Skeletal muscle tissue (tissue), 4 donors: Measurements from ENCODE around the gene ZBTB37. TPM values are rescaled to one million over a fixed set of nuclear protein-coding genes. Genes with fewer than 3 reads are reported as not detected.

Experiments
- H3K27ac ChIP-seq: one replicate; pipeline ENCODE4 v1.7.0; 2013; ENCODE audit warnings: mild to moderate bottlenecking, low read depth, low read length, inconsistent platforms
- H3K27me3 ChIP-seq, 3 donors: one replicate each; pipeline ENCODE4 v1.7.0; 2013; ENCODE audit warnings: low read length in 3 of 3; ENCODE audit not compliant: control insufficient read depth in 3 of 3, insufficient read depth in 3 of 3
- H3K36me3 ChIP-seq, 3 donors: one replicate each; pipeline ENCODE4 v1.7.0; 2013; ENCODE audit warnings: low read length in 3 of 3; ENCODE audit not compliant: control insufficient read depth in 3 of 3, insufficient read depth in 3 of 3
- H3K4me1 ChIP-seq, 3 donors: one replicate each; pipeline ENCODE4 v1.7.0; 2013; ENCODE audit warnings: low read length in 3 of 3, mild to moderate bottlenecking in 3 of 3; ENCODE audit not compliant: control insufficient read depth in 3 of 3, insufficient read depth in 3 of 3
- H3K4me3 ChIP-seq, 3 donors: one replicate each; pipeline ENCODE4 v1.7.0; 2013; ENCODE audit warnings: low read length in 3 of 3
- H3K9ac ChIP-seq, 3 donors: one replicate each; pipeline ENCODE4 v1.7.0; 2013; ENCODE audit warnings: low read length in 3 of 3, mild to moderate bottlenecking in 3 of 3, moderate library complexity in 2 of 3, low read depth in 1 of 3
- H3K9me3 ChIP-seq, 3 donors: one replicate each; pipeline ENCODE4 v1.7.0; 2013; ENCODE audit warnings: low read length in 3 of 3; ENCODE audit not compliant: control insufficient read depth in 3 of 3
- total RNA-seq: library from RNA; depleted of rRNA; stranded (reverse); fragments of >200 nt; gene quantifications from one replicate; pipeline ENCODE4 v1.2.3, GENCODE V29; 2014
- donor health status: Osteomylitis.

Gene ZBTB37
- total RNA-seq, 1 donor from 2014 or later, result 12.0 TPM

DNA sequence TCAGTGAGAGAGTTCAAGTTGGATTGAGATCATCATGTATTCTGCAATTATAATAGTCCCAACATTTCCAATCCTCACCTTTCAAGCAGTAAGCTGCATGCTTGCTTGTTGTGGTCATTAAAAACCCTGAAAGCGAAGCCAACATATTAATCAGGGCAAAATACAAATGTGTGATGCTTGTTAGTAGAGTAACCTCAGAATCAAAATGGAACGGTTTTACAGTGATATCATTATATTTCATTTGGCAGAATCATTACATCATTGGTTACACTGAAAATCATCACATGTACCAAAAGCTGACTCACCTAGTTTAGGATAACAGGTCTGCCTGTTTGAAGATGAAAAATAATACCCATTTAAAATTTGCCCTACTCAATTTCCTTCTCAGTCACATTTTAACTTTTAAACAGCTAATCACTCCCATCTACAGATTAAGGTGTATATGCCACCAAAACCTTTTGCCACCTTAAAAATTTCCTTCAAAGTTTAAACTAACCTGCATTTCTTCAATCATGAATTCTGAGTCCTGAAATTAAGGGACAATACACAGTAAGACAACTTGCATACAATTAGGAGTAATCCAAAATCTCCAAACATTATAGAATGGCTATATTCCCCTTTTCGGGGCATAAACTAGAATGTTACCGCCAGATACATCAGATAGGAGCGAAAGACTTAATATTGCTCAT, 3.9 kb upstream of the ZBTB37 start:
- Histone ChIP-seq H3K9ac (no peak overlapping the region), H3K36me3 (peaks cover 23 to 44% (median 35%) of the 10 kb centered on the region in 3 donors), H3K27me3 (no peaks in the 10 kb centered on the region), H3K27ac (no peak overlapping the region), H3K4me3 (no peak overlapping the region), H3K4me1 (peaks cover 12 to 24% (median 18%) of the 10 kb centered on the region in 3 donors), H3K9me3 (no peaks in the 10 kb centered on the region)

DNA sequence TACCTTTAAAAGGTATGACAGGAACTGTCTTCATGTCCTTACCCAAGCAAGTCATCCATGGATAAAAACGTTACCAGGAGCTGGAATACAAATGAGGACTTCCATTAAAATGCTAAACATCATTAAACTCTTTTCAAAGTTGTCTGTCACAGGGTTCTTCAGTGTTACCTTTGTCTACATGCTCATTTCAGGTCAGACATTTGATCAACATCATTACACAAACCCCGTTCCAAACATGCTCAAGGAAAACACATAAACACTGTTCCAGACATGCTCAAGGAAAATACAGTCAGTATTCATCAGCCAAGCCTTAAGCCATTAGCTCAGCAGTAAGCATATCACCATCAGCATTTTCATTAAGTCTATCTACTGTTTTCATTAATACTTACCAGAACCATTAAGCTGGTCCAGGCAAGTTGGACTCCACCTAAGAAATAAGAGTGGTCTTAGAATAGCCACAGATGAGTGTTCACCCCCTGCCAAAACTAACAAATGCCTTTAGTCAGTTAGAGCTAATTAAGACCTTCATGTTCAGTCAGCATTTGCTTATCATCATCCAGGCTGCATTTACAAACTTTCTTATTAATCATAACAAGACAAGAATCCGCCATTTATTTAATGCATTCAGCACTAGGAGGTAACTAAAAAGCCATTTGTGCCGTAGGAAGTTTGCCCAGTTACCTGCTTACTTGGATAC, 2.6 kb upstream of the ZBTB37 start:
- no peaks in the 10 kb centered on the region for H3K27me3 ChIP-seq
- no peak overlapping the region for H3K9ac ChIP-seq
- no peak overlapping the region for H3K27ac ChIP-seq
- peaks cover 13 to 25% (median 23%) of the 10 kb centered on the region in 3 donors for H3K4me1 ChIP-seq
- no peak overlapping the region for H3K4me3 ChIP-seq
- no peaks in the 10 kb centered on the region for H3K9me3 ChIP-seq
- peaks cover 23 to 44% (median 41%) of the 10 kb centered on the region in 3 donors for H3K36me3 ChIP-seq

DNA sequence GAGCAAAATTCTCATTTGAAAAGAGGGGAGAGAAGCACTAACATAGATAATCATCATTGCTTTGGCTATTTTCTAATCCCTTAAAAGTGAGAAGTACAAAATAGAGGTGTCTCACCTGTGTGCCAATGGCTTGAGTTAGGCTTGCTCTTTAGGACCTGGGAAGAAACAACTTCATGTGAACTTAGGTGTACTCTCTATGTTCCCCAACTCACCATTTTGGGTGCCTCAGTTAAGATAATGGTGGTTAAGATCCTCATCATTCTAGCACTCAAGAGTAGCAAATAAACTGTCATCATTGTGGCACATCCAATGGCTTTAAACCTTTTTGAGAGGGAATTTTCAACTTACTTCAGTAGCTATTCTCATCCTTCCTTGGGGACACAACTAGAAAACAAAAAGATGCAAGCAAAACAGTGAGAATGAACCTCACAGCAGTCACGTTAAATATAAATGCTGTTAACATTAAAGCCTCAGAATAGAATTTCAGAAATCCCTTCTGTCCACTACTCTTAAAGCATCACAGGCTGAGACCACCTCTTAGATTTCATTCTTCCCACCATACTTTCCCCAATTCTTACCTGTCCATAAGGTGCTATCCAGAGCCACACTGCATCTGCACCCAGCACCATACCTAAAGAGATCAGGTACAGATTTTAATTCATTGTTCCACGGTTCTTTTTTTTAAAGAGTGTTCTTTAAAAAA, 1.6 kb upstream of the ZBTB37 start:
- Histone ChIP-seq H3K4me1 (peaks cover 15 to 27% (median 27%) of the 10 kb centered on the region in 3 donors), H3K9me3 (no peaks in the 10 kb centered on the region), H3K27me3 (no peaks in the 10 kb centered on the region), H3K9ac (peak overlapping the region in 2 of 3 donors; percentile 17 to 57), H3K4me3 (peak overlapping the region in 2 of 3 donors; percentile 95), H3K27ac (peak overlapping the region; percentile 89), H3K36me3 (peaks cover 23 to 47% (median 44%) of the 10 kb centered on the region in 3 donors)

DNA sequence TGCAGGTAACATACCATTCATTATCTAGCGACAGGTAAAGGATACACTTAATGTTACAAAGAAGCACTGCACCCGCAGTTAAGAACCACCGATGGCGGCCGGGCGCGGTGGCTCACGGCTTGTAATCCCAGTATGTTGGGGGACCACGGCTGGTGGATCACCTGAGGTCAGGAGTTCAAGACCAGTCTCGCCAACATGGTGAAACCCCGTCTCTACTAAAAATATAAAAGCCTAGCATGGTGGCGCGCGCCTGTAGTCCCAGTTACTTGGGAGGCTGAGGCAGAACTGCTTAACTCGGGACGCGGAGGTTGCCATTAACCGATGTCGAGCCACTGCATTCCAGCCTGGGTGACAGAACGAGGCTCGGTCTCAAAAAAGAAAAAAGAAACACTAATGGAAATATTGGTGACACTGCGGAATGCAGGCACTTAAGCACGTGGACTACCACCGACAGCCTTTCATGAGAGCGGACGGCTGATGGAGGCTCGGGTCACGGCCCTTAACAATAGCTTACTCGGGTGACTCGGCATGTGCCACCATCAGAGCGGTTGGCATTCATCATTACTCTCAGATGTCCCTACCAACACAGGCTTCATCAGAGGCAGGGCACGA, 933 bp upstream of the ZBTB37 start:
- Histone ChIP-seq H3K27ac (peak overlapping the region; percentile 89), H3K9ac (peak overlapping the region; percentile 60 to 88 (median 86)), H3K36me3 (peaks cover 21 to 47% (median 37%) of the 10 kb centered on the region in 3 donors), H3K4me1 (peaks cover 15 to 27% (median 27%) of the 10 kb centered on the region in 3 donors), H3K27me3 (no peaks in the 10 kb centered on the region), H3K4me3 (peak overlapping the region; percentile 94 to 95 (median 95)), H3K9me3 (no peaks in the 10 kb centered on the region)

GRCh38 chr1:173867753-173868265, 371 bp upstream of the ZBTB37 start, which contains the start of gene GAS5:
Gene GAS5 (minus strand): TSS chr1:173867989.
- Histone ChIP-seq H3K27ac (peak within 1 kb of the TSS; percentile 89), H3K9ac (peak within 1 kb of the TSS; percentile 79 to 88 (median 86)), H3K4me1 (peaks cover 15 to 27% (median 27%) of the 10 kb centered on the region in 3 donors), H3K4me3 (peak within 1 kb of the TSS; percentile 94 to 95 (median 95)), H3K9me3 (no peaks in the 10 kb centered on the region), H3K27me3 (no peaks in the 10 kb centered on the region), H3K36me3 (peaks cover 18 to 42% (median 37%) of the 10 kb centered on the region in 3 donors)

DNA sequence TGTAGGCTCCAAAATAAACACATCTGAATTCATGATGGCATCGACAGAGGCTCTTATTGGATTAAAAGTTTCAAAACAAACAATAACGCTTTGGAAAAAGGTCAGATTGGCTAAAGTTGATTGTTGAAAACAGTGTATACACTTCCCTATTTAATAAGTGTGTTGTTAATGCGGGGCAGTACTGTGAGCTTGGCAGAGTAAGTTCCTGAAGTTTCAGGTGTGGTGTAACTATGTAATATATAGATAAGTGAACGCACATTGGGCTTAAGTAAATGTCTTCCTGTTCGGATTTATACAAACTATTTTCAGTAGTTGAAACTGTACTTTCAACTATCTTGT, 810 bp downstream of the ZBTB37 start:
- Histone ChIP-seq H3K36me3 (peaks cover 14 to 33% (median 30%) of the 10 kb centered on the region in 3 donors), H3K4me3 (peak overlapping the region; percentile 94 to 95 (median 95)), H3K27me3 (no peaks in the 10 kb centered on the region), H3K4me1 (peaks cover 15 to 27% (median 27%) of the 10 kb centered on the region in 3 donors), H3K9me3 (no peaks in the 10 kb centered on the region), H3K27ac (peak overlapping the region; percentile 89), H3K9ac (peak overlapping the region; percentile 79 to 86 (median 81))

DNA sequence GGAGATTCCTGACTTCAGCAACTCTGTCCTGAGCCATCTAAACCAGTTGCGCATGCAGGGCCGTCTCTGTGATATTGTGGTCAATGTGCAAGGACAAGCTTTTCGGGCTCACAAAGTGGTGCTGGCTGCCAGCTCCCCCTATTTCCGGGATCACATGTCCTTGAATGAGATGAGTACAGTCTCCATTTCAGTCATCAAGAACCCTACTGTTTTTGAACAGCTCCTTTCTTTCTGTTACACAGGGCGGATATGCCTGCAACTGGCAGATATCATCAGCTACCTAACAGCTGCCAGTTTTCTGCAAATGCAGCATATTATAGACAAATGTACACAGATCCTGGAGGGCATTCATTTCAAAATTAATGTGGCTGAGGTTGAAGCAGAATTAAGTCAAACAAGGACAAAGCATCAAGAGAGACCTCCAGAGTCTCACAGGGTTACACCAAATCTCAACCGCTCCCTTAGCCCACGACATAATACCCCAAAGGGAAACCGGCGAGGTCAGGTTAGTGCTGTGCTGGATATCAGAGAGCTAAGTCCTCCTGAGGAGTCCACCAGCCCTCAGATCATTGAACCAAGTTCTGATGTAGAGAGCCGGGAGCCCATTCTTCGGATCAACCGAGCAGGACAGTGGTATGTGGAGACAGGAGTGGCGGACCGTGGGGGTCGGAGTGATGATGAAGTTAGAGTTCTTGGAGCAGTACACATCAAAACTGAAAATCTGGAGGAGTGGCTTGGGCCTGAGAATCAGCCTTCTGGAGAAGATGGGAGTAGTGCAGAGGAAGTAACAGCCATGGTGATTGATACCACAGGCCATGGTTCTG, 2.3 kb downstream of the ZBTB37 start:
- Histone ChIP-seq H3K36me3 (peaks cover 7 to 24% (median 21%) of the 10 kb centered on the region in 3 donors), H3K4me1 (peaks cover 15 to 27% (median 27%) of the 10 kb centered on the region in 3 donors), H3K27ac (peak overlapping the region; percentile 36), H3K4me3 (no peak overlapping the region), H3K27me3 (no peaks in the 10 kb centered on the region), H3K9me3 (no peaks in the 10 kb centered on the region), H3K9ac (no peak overlapping the region)

- Histone ChIP-seq H3K9me3 (no peaks in the 10 kb centered on the region), H3K36me3 (peaks cover 8 to 23% (median 18%) of the 10 kb centered on the region in 3 donors), H3K27me3 (no peaks in the 10 kb centered on the region), H3K9ac (no peak overlapping the region), H3K4me3 (no peak overlapping the region), H3K27ac (no peak overlapping the region), H3K4me1 (peaks cover 15 to 27% (median 24%) of the 10 kb centered on the region in 3 donors)
Observed at GRCh38 chr1:173871091-173871490, 2.9 kb downstream of the ZBTB37 start.

DNA sequence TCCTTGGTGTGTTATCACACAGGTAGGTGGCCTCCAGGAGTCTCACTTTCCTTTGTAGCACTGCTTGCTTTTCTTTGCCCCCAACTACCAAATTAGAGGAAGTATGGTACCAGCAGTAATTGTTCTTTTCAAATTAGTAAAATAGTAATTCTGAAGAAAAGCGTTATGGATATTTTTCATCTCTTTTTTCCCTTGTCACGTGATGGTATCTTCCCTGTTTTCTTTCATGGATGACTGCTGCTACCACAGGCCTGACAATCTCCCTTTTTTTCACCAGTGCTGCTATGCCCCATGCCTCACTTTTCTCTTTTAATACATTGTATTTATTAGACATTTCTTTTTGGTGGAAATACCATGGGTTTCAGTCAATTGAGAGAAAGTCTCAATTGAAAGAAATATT, 3.3 kb downstream of the ZBTB37 start:
- Histone ChIP-seq H3K4me1 (peaks cover 12 to 24% (median 20%) of the 10 kb centered on the region in 3 donors), H3K9me3 (no peaks in the 10 kb centered on the region), H3K36me3 (peaks cover 5 to 23% (median 14%) of the 10 kb centered on the region in 3 donors), H3K9ac (no peak overlapping the region), H3K27me3 (no peaks in the 10 kb centered on the region), H3K4me3 (no peak overlapping the region), H3K27ac (no peak overlapping the region)
